Erythroblast (primary cell): ENCODE data around the gene SETD3.

Source experiments
- GATA1 ChIP-seq: IDR thresholded peaks from 2 replicates; pipeline ENCODE4 v1.6.1; 2011; ENCODE audit warnings: low read depth, mild to moderate bottlenecking, control low read depth, low read length, moderate library complexity
- POLR2A ChIP-seq: IDR thresholded peaks from 2 replicates; pipeline ENCODE4 v1.6.1; 2011; ENCODE audit warnings: mild to moderate bottlenecking, low read length

GRCh38 chr14:99522934-99523703 lies 42.5 kb upstream of the SETD3 start:
- TF ChIP-seq POLR2A (no peak), GATA1 (no peak)
